HepG2 (cell line): ENCODE measurements around the gene TMEM260. TPM values are rescaled to one million over a fixed set of nuclear protein-coding genes. Genes with fewer than 3 reads are reported as not detected.
A peak's percentile ranks its signal among the peaks of the same experiment; 100 is the strongest.

ENCODE experiments used
- ATAC-seq: fragments of 200-7000 bp; cut with Tn5 transposase; 3 replicates; pipeline ENCODE4 v1.9.1; 2020; ENCODE audit warnings: mild to moderate bottlenecking, moderate library complexity
- BruUV-seq: library from RNA; stranded (reverse); fragments of 400-500 nt; replicated peaks from 2 replicates; lab custom pipeline; 2021; lab: Mats Ljungman, UMichigan
- CTCF ChIA-PET: fragments of 300-600 bp; formaldehyde crosslinking; extraction: SDS; loops from one replicate; lab custom pipeline; 2021; ENCODE audit warnings: low total read pairs, inconsistent platforms, low intra/inter-chr PET ratio; lab: Yijun Ruan, JAX
- POLR2A ChIA-PET: fragments of 350-600 bp; sonication (Branson Sonifier 250); formaldehyde crosslinking; loops from one replicate; lab custom pipeline; 2020; ENCODE audit warnings: antibody characterized with exemption, inconsistent platforms; lab: Yijun Ruan, JAX
- DNase-seq: peaks from one replicate; pipeline ENCODE4 v3.0.0-alpha.2; 2015; ENCODE audit warnings: low spot score
- FAIRE-seq: peaks from 3 replicates; lab custom pipeline; 2011; peaks lifted over from hg19 to GRCh38; lab: Jason Lieb, UNC
- H2AFZ ChIP-seq: one replicate; pipeline ENCODE4 v1.6.1; 2011; ENCODE audit warnings: low read length, inconsistent platforms
- H3K27ac ChIP-seq: fragments of 300-600 bp; 3 replicates; pipeline ENCODE4 v1.8.0; 2011; ENCODE audit warnings: mixed run types, mild to moderate bottlenecking, mixed read lengths, low read length, inconsistent platforms; ENCODE audit not compliant: insufficient read depth; ENCODE audit errors: extremely low read length
- H3K27me3 ChIP-seq, 2 experiments: fragments of 200-600 bp in 1 of 2; 2 replicates in 1 of 2; 3 replicates in 1 of 2; pipeline versions ENCODE4 v1.6.0 to v1.8.0; 2011; ENCODE audit warnings: low read length in 2 of 2, mild to moderate bottlenecking in 2 of 2, moderate library complexity in 2 of 2, inconsistent platforms in 1 of 2; ENCODE audit not compliant: insufficient read depth in 2 of 2, control insufficient read depth in 1 of 2
- H3K36me3 ChIP-seq, 2 experiments: fragments of 200-600 bp in 1 of 2; replicated peaks in 1 of 2; 2 replicates in 1 of 2; 3 replicates in 1 of 2; pipeline versions ENCODE4 v1.5.1 to v1.8.0; 2011; ENCODE audit warnings: low read length in 2 of 2, inconsistent platforms in 1 of 2; ENCODE audit not compliant: insufficient read depth in 2 of 2, control insufficient read depth in 1 of 2
- H3K4me1 ChIP-seq: 2 replicates; pipeline ENCODE4 v1.5.1; 2012; ENCODE audit warnings: low read length, inconsistent platforms; ENCODE audit not compliant: insufficient read depth
- H3K4me2 ChIP-seq: 2 replicates; pipeline ENCODE4 v1.6.0; 2011; ENCODE audit warnings: low read depth, low read length, inconsistent platforms
- H3K4me3 ChIP-seq, 3 experiments: fragments of 200-600 bp in 1 of 3; sonication (generic), shearing (Covaris generic) in 1 of 3; replicated peaks in 1 of 3; 2 replicates each; pipeline ENCODE4 v1.5.1; 2011 to 2016; ENCODE audit warnings: low read length in 3 of 3, inconsistent platforms in 2 of 3, low read depth in 2 of 3, mild to moderate bottlenecking in 2 of 3, control low read depth in 1 of 3, mixed read lengths in 1 of 3; ENCODE audit not compliant: insufficient read depth in 1 of 3
- H3K79me2 ChIP-seq: one replicate; pipeline ENCODE4 v1.6.1; 2011; ENCODE audit warnings: low read length, inconsistent platforms; ENCODE audit not compliant: insufficient read depth
- H3K9ac ChIP-seq: 2 replicates; pipeline ENCODE4 v1.6.0; 2011; ENCODE audit warnings: mild to moderate bottlenecking, low read depth, low read length, inconsistent platforms; ENCODE audit not compliant: insufficient read depth
- H3K9me3 ChIP-seq: 2 replicates; pipeline ENCODE4 v1.5.1; 2012; ENCODE audit warnings: mild to moderate bottlenecking, low read length
- H4K20me1 ChIP-seq: 2 replicates; pipeline ENCODE4 v1.6.0; 2011; ENCODE audit warnings: inconsistent platforms, mild to moderate bottlenecking, low read length, moderate library complexity; ENCODE audit not compliant: insufficient read depth
- DNMT1 ChIP-seq: sonication (generic); formaldehyde crosslinking; IDR thresholded peaks from 2 replicates; pipeline ENCODE4 v1.5.1; 2020; ENCODE audit warnings: mild to moderate bottlenecking, missing genetic modification reagents
- FIP1L1 ChIP-seq: fragments of 200-400 bp; formaldehyde crosslinking; IDR thresholded peaks from 2 replicates; pipeline ENCODE4 v1.6.1; 2018; ENCODE audit warnings: low read depth, mild to moderate bottlenecking, low read length, moderate library complexity, borderline replicate concordance; ENCODE audit not compliant: insufficient read depth
- IRF2 ChIP-seq: IDR thresholded peaks from 2 replicates; pipeline ENCODE4 v1.6.1; 2018; ENCODE audit warnings: missing genetic modification reagents, missing compliant biosample characterization
- KDM5A ChIP-seq: fragments of 200-600 bp; sonication (generic); IDR thresholded peaks from 2 replicates; pipeline ENCODE4 v1.7.0; 2018; ENCODE audit warnings: antibody characterized with exemption, mild to moderate bottlenecking, low read length, borderline replicate concordance
- NR2C2 ChIP-seq: sonication (generic); formaldehyde crosslinking; IDR thresholded peaks from 2 replicates; pipeline ENCODE4 v1.4.0; 2020; ENCODE audit warnings: missing genetic modification reagents, mild to moderate bottlenecking, moderate library complexity, borderline replicate concordance
- SRF ChIP-seq: IDR thresholded peaks from 2 replicates; pipeline ENCODE4 v1.6.1; 2011; ENCODE audit warnings: mild to moderate bottlenecking, low read depth, low read length, moderate library complexity
- TBP ChIP-seq: sonication (generic); formaldehyde crosslinking; IDR thresholded peaks from 2 replicates; pipeline ENCODE4 v1.5.0; 2020; ENCODE audit warnings: missing genetic modification reagents
- USF2 ChIP-seq, 2 experiments: sonication (generic) in 1 of 2; formaldehyde crosslinking in 1 of 2; IDR thresholded peaks; 2 replicates each; pipeline versions ENCODE4 v1.5.1 to v1.6.1; 2011 to 2020; ENCODE audit warnings: borderline replicate concordance in 1 of 2, low read depth in 1 of 2, low read length in 1 of 2, mild to moderate bottlenecking in 1 of 2, missing genetic modification reagents in 1 of 2, moderate library complexity in 1 of 2
- YEATS2 ChIP-seq: sonication (generic); formaldehyde crosslinking; IDR thresholded peaks from 2 replicates; pipeline ENCODE4 v1.4.0; 2020; ENCODE audit warnings: missing genetic modification reagents, borderline replicate concordance
- ZKSCAN1 ChIP-seq: fragments of 150-350 bp; IDR thresholded peaks from 2 replicates; pipeline ENCODE4 v1.6.1; 2014; ENCODE audit warnings: low read length
- ZNF205 ChIP-seq: IDR thresholded peaks from 2 replicates; pipeline ENCODE4 v1.6.1; 2018; ENCODE audit warnings: missing biosample characterization, missing genetic modification reagents
- ZNF850 ChIP-seq: sonication (generic); formaldehyde crosslinking; conservative IDR thresholded peaks from 2 replicates; pipeline ENCODE4 v1.9.0; 2021; ENCODE audit warnings: mild to moderate bottlenecking, missing genetic modification reagents
- WGBS: methylation state at CpG from one replicate; pipeline ENCODE4 v1.1.6; 2017; ENCODE audit warnings: low lambda C conversion rate; 5-methylcytosine and 5-hydroxymethylcytosine counted together
- in situ Hi-C: cut with HindIII; loops from 2 replicates; pipeline ENCODE4 v1.10.0; 2017; ENCODE audit warnings: low pct_unique_long_range_greater_than_20kb; ENCODE audit not compliant: extremely low pct_ligation_motif_present
- intact Hi-C: fragments of 100-400 bp; cut with micrococcal nuclease; formaldehyde crosslinking; loops from one replicate; pipeline ENCODE4 v1.10.0; 2022; ENCODE audit not compliant: unreplicated experiment
- polyA plus RNA-seq, 8 experiments: library from polyadenylated mRNA; depleted of rRNA in 3 of 8; stranded (reverse) in 7 of 8; unstranded in 1 of 8; fragments of >200 nt; fragmentation: Illumina TruSeq in 4 of 8; extraction: Trizol in 4 of 8; gene quantifications; 2 replicates each; pipeline versions ENCODE4 v1.2.1 to v1.2.3, GENCODE V29; 2011 to 2016; ENCODE audit warnings: low read depth in 4 of 8, missing spikeins in 1 of 8, mixed read lengths in 1 of 8; ENCODE audit not compliant: insufficient read depth in 1 of 8
- total RNA-seq, 5 experiments: library from RNA; depleted of rRNA; stranded (reverse); fragments of >200 nt; fragmentation: Illumina TruSeq; extraction: Trizol; gene quantifications; 2 replicates each; pipeline ENCODE4 v1.2.3, GENCODE V29; 2016; ENCODE audit warnings: low read depth in 1 of 5
- TF ChIP-seq, protein P1 (sequence below): sonication (generic); formaldehyde crosslinking; IDR thresholded peaks from 2 replicates; pipeline ENCODE4 v1.4.0; 2020; ENCODE audit warnings: missing genetic modification reagents, borderline replicate concordance

TMEM260 gene
- total and polyA plus RNA-seq, 2 of the 13 experiments (the other 11 are each of a cell fraction or from before 2014, with no cell fraction given): 7.7 to 9.3 TPM

- TF ChIP-seq KDM5A: 0 out of 2 replicates have a peak, but pooled peaks have one; percentile 6
- 0 out of 2 replicates have a peak, but pooled peaks have one; percentile 55 for TF ChIP-seq ZNF850 (CRISPR knock-in tag)
These were observed 668 bp downstream of the TMEM260 start (continued) for GRCh38 chr14:56580221-56580711.

GRCh38 chr14:56581041-56581727 lies 1.6 kb downstream of the TMEM260 start:
- 45% methylated on average over 6 of the region's 6 CpGs for WGBS
- Histone ChIP-seq H3K4me3 (peak overlapping the region; percentile 82 to 98 (median 95); a peak in 5 of 6 replicates), H3K36me3 (no peaks in the 10 kb centered on the region), H3K27ac (no peak overlapping the region), H3K9me3 (no peaks in the 10 kb centered on the region), H3K79me2 (peaks cover 31% of the 10 kb centered on the region), H4K20me1 (no peaks in the 10 kb centered on the region), H3K9ac (peak overlapping the region; percentile 96), H2AFZ (no peak overlapping the region), H3K4me1 (peaks cover 41% of the 10 kb centered on the region), H3K4me2 (peak overlapping the region; percentile 85), H3K27me3 (no peaks in the 10 kb centered on the region; a peak in 1 of 5 replicates)
- no peak for ATAC-seq
- intact Hi-C loops: no loop called here
- POLR2A ChIA-PET: interaction anchor here (0.8 kb wide), 1 partner anchor 13 kb away, joined by 3 read pairs; no protein-coding TSS in a partner anchor
- no peak for DNase-seq
- no peak for FAIRE-seq
- CTCF ChIA-PET: no interaction called here
- in situ Hi-C loops: no loop called here
- BruUV-seq: no TSS peak
- no peak for TF ChIP-seq SRF
- TF ChIP-seq ZKSCAN1: no peak
- no peak for TF ChIP-seq IRF2 (CRISPR knock-in tag)
- no peak for TF ChIP-seq NR2C2 (CRISPR knock-in tag)
- TF ChIP-seq ZNF205: no peak
- TF ChIP-seq TBP: no peak
- no peak for TF ChIP-seq FIP1L1
- TF ChIP-seq, protein P1, sequence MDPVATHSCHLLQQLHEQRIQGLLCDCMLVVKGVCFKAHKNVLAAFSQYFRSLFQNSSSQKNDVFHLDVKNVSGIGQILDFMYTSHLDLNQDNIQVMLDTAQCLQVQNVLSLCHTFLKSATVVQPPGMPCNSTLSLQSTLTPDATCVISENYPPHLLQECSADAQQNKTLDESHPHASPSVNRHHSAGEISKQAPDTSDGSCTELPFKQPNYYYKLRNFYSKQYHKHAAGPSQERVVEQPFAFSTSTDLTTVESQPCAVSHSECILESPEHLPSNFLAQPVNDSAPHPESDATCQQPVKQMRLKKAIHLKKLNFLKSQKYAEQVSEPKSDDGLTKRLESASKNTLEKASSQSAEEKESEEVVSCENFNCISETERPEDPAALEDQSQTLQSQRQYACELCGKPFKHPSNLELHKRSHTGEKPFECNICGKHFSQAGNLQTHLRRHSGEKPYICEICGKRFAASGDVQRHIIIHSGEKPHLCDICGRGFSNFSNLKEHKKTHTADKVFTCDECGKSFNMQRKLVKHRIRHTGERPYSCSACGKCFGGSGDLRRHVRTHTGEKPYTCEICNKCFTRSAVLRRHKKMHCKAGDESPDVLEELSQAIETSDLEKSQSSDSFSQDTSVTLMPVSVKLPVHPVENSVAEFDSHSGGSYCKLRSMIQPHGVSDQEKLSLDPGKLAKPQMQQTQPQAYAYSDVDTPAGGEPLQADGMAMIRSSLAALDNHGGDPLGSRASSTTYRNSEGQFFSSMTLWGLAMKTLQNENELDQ (CRISPR knock-in tag): no peak
- TF ChIP-seq DNMT1 (CRISPR knock-in tag): no peak
- TF ChIP-seq YEATS2 (CRISPR knock-in tag): no peak
- TF ChIP-seq USF2 (IDR thresholded peaks at IDR 0.05; ENCODE audit: low read depth, low read length): no peak
- TF ChIP-seq USF2 (CRISPR knock-in tag; IDR thresholded peaks at IDR 0.05; ENCODE audit: borderline replicate concordance): no peak
